ENCODE results near the gene NAA80. TPM values are rescaled to one million over a fixed set of nuclear protein-coding genes. Genes with fewer than 3 reads are reported as not detected.
A peak's percentile ranks its signal among the peaks of the same experiment; 100 is the strongest.

Gene NAA80
- total RNA-seq, 1 experiment from 2014 or later = 6.0 TPM

DNA sequence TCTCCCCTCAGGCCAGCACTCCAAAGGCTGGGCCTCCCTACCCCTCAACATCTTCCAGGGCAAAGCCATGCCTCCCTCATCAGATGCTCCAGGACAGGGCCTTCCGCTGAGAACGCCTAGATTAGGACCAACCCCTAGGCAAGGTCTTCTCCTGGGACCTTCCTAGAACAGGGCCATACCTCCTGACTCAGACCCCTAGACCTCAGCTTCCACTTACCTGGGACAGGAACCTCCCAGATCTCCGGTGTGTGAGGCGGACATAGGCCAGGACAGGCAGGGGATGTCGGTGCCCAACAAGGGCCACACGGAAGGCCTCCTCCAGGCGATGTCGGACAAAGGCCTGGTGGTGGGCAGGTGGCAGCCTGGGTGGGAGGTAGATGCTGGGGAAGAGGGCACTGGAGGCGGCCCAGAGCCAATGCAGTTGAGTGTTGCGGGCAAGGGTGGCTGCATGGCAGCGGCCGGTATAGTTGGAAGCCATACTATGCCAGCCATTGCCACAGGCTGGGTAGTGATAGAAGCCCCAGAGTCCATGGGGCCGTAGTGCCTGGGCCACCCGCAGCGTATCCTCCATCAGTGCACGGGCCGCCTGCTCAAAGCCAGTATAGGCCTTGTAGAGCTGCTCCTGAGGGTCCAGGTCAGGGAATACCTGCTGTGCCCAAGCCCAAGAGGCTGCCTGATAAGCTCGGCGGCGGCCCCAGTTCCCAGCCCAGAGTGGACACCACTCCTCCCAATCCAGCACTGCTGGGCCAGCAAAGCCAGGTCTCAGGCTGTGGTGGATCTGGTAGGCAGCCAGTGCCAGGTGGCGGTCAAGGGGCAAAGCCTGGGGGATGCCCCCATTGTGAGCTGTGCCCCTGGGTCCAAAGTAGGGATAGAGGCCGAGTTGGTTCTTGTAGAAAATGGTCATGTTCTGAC, 4.5 kb downstream of the NAA80 start:
- peaks cover 9 to 21% (median 13%) of the 10 kb centered on the region in 3 experiments; a peak in 6 of 7 replicates for H3K36me3 Mint-ChIP-seq (ENCODE audit: insufficient read depth in 1 of 3, low read depth in 3 of 3)
- TF ChIP-seq, protein P1, sequence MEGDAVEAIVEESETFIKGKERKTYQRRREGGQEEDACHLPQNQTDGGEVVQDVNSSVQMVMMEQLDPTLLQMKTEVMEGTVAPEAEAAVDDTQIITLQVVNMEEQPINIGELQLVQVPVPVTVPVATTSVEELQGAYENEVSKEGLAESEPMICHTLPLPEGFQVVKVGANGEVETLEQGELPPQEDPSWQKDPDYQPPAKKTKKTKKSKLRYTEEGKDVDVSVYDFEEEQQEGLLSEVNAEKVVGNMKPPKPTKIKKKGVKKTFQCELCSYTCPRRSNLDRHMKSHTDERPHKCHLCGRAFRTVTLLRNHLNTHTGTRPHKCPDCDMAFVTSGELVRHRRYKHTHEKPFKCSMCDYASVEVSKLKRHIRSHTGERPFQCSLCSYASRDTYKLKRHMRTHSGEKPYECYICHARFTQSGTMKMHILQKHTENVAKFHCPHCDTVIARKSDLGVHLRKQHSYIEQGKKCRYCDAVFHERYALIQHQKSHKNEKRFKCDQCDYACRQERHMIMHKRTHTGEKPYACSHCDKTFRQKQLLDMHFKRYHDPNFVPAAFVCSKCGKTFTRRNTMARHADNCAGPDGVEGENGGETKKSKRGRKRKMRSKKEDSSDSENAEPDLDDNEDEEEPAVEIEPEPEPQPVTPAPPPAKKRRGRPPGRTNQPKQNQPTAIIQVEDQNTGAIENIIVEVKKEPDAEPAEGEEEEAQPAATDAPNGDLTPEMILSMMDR (conservative IDR thresholded peaks at IDR 0.05) = no peak
- Histone ChIP-seq H3K23ac (ENCODE audit: insufficient read length, low read depth, low read length) (no peak overlapping the region), H2BK15ac (ENCODE audit: low read depth, low read length) (no peak overlapping the region), H3K9me3 (ENCODE audit: control insufficient read depth, low read depth, low read length) (no peaks in the 10 kb centered on the region), H3K4ac (ENCODE audit: low read depth, low read length) (no peak overlapping the region), H4K8ac (replicated peaks; ENCODE audit: insufficient read length, low read depth, low read length) (no peak overlapping the region), H4K5ac (ENCODE audit: insufficient read length, low read depth, low read length) (no peak overlapping the region), H3K79me1 (ENCODE audit: insufficient read depth, low read depth, low read length, poor library complexity, severe bottlenecking) (no peaks in the 10 kb centered on the region), H3K27me3 (ENCODE audit: insufficient read depth, low read length) (no peaks in the 10 kb centered on the region), H4K91ac (ENCODE audit: insufficient read length, low read depth, low read length) (no peak overlapping the region), H2BK20ac (ENCODE audit: low read depth, low read length, poor library complexity, severe bottlenecking) (no peak overlapping the region), H3K27ac (ENCODE audit: insufficient read length, low read depth, low read length) (no peak overlapping the region), H2AK5ac (ENCODE audit: insufficient read length, low read length) (no peak overlapping the region), H3K4me2 (ENCODE audit: insufficient read depth, insufficient read length, low read length) (no peak overlapping the region), H2AFZ (ENCODE audit: low read length) (no peak overlapping the region), H3K4me1 (ENCODE audit: insufficient read depth, low read length) (no peaks in the 10 kb centered on the region), H3K18ac (ENCODE audit: insufficient read length, low read depth, low read length) (no peak overlapping the region), H2BK5ac (ENCODE audit: insufficient read length, low read length) (no peak overlapping the region), H4K20me1 (ENCODE audit: control insufficient read depth, insufficient read depth, insufficient read length) (no peaks in the 10 kb centered on the region), H2BK120ac (ENCODE audit: low read depth, low read length, poor library complexity, severe bottlenecking) (no peak overlapping the region), H3K56ac (ENCODE audit: insufficient read length, low read depth, low read length) (no peak overlapping the region), H3K9ac (ENCODE audit: extremely low read depth, insufficient read length, low read length) (no peak overlapping the region), H3K23me2 (ENCODE audit: insufficient read length, low read depth, low read length, poor library complexity, severe bottlenecking) (peaks cover 11% of the 10 kb centered on the region), H3K79me2 (ENCODE audit: insufficient read depth, low read length) (peaks cover 3% of the 10 kb centered on the region; the same call in 1 of the 2 replicates), H3T11ph (ENCODE audit: low read length) (no peak overlapping the region), H3K14ac (ENCODE audit: insufficient read depth, low read length) (no peak overlapping the region), H2BK12ac (ENCODE audit: insufficient read length, low read depth, low read length) (no peak overlapping the region)
- H3K27ac Mint-ChIP-seq = peak overlapping the region in 1 of 3 experiments; percentile 82; a peak in 2 of 7 replicates
- no peak overlapping the region; a peak in 1 of 5 replicates for H3K4me3 Mint-ChIP-seq
- peaks cover 16 to 18% of the 10 kb centered on the region in 2 experiments for H3K4me1 Mint-ChIP-seq
- no peak for DNase-seq
- no peaks in the 10 kb centered on the region for H3K27me3 Mint-ChIP-seq (ENCODE audit: low read depth)
- no peaks in the 10 kb centered on the region; a peak in 1 of 5 replicates for H3K9me3 Mint-ChIP-seq
- WGBS (ENCODE audit: extremely low coverage, insufficient read length, low lambda C conversion rate) = no CpG with 5 or more reads among the region's 22 CpGs

Data from H9 (cell line).